Hematopoietic multipotent progenitor cell treated with erythropoietin and hydrocortisone succinate and interleukin-3 and kit ligand, for 17 days (in vitro differentiated cells): ENCODE data around the gene THG1L.
A peak's percentile ranks its signal among the peaks of the same experiment; 100 is the strongest.
"Not testable (repeated sequence)": the region's sequence is repeated elsewhere in the genome, so short reads cannot be mapped to it uniquely, and the experiment has no call there.

Source experiments
- DNase-seq: peaks from one replicate; pipeline ENCODE4 v3.0.0-alpha.2; 2015; ENCODE audit warnings: low spot score

Gene THG1L

GRCh38 chr5:157727858-157728257 lies 3.4 kb upstream of the THG1L start:
- DNase-seq, result not testable (repeated sequence)

GRCh38 chr5:157729858-157730257 lies 1.4 kb upstream of the THG1L start:
- no peak for DNase-seq

- no peak for DNase-seq
Observed at GRCh38 chr5:157730900-157731271, 334 bp upstream of the THG1L start.

- no peak for DNase-seq
Observed at GRCh38 chr5:157732130-157732514, 902 bp downstream of the THG1L start.

- peak; percentile 52 for DNase-seq
Observed at GRCh38 chr5:157732596-157733262, 1.5 kb downstream of the THG1L start.

GRCh38 chr5:157734436-157734835 lies 3.2 kb downstream of the THG1L start:
- no peak for DNase-seq

GRCh38 chr5:157735991-157736390 lies 4.8 kb downstream of the THG1L start:
- no peak for DNase-seq

GRCh38 chr5:157739388-157740228 lies 8.4 kb downstream of the THG1L start:
- no peak for DNase-seq

- DNase-seq, result peak; percentile 67
Observed at GRCh38 chr5:157740229-157740610, 9.0 kb downstream of the THG1L start.

- no peak for DNase-seq
Observed at GRCh38 chr5:157741131-157741530, 9.9 kb downstream of the THG1L start.

GRCh38 chr5:157743163-157744050 lies 12.2 kb downstream of the THG1L start, which contains the start of gene LSM11:
TSS of gene LSM11 (plus strand) at chr5:157743712. CDS start at chr5:157743751, 39 bp downstream.
- DNase-seq, result peak; percentile 92

- DNase-seq, result peak; percentile 59
Observed at GRCh38 chr5:157744051-157745011, 13.1 kb downstream of the THG1L start.

GRCh38 chr5:157745041-157745456 lies 13.8 kb downstream of the THG1L start:
- DNase-seq, result no peak

- no peak for DNase-seq
Observed at GRCh38 chr5:157747173-157747740, 16.0 kb downstream of the THG1L start.

GRCh38 chr5:157747766-157748700 lies 16.8 kb downstream of the THG1L start:
- no peak for DNase-seq

GRCh38 chr5:157748760-157749461 lies 17.7 kb downstream of the THG1L start:
- DNase-seq, result no peak

GRCh38 chr5:157749462-157749799 lies 18.2 kb downstream of the THG1L start:
- DNase-seq, result no peak

- DNase-seq, result no peak
Observed at GRCh38 chr5:157750320-157750719, 19.1 kb downstream of the THG1L start.

- DNase-seq, result no peak
Observed at GRCh38 chr5:157756122-157756521, 24.9 kb downstream of the THG1L start.
